Ammon's horn (tissue), 1 donor: ENCODE data around the gene RNF26.

Source experiments
- DNase-seq: peaks from one replicate; pipeline ENCODE4 v3.0.0-alpha.2; 2016; ENCODE audit warnings: low spot score

The RNF26 gene

GRCh38 chr11:119336744-119337469, 2.6 kb downstream of the RNF26 start:
- DNase-seq: no peak

- DNase-seq: no peak
Observed at GRCh38 chr11:119337581-119338317, 3.4 kb downstream of the RNF26 start.

- peak; percentile 85 for DNase-seq
Observed at GRCh38 chr11:119338318-119338890, 4.1 kb downstream of the RNF26 start.

DNA sequence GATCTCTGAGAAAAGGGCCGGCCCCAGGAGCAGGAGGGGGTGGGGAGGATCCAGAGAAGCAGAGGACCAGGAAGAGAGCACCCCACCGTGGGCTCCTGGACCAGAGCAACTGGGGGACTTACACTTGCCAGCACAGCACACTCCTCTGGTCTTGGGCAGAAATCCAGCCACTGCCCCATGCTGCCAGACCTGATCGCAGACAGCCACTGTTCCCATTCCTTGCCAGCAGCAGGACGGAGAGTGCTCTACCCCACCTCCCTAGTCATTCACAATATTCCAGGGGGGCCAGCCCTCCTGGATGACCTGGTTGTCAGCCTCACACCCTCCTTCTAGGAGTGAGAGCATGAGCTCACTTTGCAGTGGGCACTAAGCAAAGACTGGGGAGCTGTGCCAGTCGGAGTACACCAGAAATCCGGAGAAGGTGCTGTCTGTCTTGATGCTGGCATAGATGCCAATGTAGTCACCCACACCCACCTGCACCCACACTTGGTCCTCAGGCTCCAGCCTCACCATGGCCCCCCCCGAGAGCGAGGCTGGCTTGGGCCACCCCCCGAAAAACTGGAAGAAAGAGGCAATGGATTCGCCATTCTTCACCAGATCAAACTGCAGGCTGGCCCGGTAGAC, 4.8 kb downstream of the RNF26 start:
- no peak for DNase-seq

- peak; percentile 79 for DNase-seq
Observed at GRCh38 chr11:119339589-119340334, 5.4 kb downstream of the RNF26 start.

DNA sequence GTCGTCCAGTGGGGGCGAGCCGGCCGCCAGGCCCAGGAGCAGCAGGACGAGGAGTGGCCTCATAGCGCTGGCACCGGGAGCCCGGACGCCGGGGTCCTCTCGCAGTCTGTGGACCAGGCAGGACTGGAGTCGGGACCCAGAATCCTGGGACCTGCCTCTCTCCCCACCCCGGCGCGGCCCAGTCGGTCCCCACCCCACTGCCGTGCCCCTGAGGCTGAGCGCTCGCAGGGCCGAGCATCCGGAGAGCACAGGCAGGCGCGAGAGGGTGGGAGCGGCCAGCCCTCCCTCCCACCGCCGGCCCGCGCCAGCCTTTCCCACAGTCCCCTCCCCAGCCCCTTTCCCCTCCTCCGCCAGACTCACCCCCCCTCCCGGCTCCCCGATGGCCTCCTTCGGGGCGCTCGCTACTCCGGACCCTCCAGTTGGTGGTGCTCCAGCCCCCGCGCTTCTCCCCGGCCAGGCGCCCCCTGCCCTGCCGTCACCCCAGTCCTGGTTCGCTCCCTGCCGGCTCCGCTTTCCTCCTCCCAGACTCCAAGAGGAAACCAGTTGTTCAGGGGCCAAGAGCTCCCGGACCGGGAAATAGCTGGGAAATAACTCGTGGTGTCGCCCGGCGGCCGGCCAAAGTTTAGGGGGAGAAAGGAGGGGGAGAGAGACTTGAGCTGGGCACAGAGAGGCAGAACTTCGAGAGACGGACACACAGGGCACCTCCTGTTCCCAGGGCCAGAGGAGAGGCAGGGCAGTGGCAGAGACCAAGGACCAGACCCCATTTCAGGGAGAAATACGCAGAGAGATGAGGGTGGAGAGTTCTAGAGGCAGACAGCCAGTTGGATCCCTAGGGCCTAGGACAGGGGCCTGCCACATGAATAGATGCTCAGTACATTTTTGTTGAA, 6.3 kb downstream of the RNF26 start, which contains the start of gene C1QTNF5:
TSS of gene C1QTNF5 (minus strand) at position 549 of the 887 bp plus-strand sequence. CDS start at position 63, 486 bp downstream.
- DNase-seq: no peak

DNA sequence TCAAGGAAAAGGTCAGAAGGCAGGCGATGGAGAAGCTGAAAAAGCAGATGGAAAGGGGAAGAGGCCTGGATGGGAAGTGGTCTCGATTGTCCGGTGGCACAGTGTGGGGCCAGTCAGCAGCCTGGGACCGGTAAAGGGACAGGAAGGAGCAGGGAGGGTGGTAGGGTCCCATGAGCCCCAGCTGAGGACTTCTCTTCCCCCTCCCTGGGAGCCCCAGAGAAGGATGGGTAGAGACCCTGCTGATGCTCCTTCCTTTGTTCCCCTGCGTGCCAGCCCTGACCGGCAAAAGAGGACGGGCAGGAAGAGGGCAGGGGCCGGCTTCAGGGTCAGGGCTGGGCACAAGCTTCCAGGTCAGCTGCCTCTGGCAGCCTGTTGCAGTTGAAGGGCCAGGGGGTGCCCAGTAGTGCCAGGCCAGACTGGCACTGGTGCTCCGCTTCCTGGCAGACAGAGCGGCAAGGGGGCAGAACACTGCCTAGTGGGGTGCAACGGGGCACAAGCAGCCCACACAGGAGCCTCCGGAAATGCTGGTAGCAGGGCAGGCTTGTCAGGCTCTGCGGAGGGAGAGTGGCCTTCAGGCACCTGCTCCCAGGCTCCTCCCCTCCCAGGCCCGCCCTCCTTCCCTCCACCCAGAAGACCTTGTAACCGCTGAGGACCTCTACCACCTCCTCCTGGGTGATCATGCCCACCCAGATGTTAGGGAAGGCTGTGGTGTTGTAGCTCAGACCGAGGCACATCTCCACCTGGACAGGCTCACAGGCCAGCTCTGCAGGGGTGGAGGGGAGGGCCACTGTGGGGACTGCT, 7.1 kb downstream of the RNF26 start:
- no peak for DNase-seq

GRCh38 chr11:119342023-119342300, 7.6 kb downstream of the RNF26 start:
- DNase-seq: no peak

GRCh38 chr11:119342362-119343130, 8.2 kb downstream of the RNF26 start:
- DNase-seq: no peak

GRCh38 chr11:119343726-119344125, 9.4 kb downstream of the RNF26 start:
- no peak for DNase-seq

DNA sequence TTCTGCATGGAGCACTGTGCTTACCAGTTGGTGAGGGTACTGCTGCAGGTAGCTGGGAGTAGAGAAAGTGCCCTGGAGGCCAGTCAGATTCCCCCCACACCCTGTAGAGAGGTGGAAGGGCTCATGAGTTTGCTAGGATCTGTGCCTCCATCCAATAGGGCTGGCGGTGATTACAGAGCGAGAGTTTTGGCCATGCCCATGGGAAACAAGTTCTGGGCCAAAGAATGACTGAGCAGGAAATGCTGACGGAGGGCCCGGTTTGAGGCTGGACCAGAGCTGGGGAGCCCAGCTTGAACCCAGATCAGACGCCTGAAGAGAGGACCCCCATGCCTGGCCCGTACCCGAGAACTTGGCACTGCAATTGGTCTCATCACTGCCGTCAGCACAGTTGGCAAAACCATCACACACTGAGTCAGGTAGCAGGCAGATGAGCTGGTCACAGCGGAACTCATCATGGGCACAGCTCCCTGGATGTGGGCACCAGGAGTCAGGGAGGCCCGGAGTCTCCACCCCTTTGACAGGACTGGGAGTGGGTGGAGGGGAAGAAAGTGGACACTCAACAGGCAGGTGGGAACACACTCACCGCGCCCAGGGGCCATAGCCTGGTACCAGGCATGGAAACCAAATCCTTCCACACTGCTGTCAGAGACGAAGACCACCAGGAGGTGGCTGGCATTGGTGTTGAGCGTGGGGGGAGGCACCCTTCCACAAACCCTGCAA, 10.1 kb downstream of the RNF26 start:
- DNase-seq: no peak

DNA sequence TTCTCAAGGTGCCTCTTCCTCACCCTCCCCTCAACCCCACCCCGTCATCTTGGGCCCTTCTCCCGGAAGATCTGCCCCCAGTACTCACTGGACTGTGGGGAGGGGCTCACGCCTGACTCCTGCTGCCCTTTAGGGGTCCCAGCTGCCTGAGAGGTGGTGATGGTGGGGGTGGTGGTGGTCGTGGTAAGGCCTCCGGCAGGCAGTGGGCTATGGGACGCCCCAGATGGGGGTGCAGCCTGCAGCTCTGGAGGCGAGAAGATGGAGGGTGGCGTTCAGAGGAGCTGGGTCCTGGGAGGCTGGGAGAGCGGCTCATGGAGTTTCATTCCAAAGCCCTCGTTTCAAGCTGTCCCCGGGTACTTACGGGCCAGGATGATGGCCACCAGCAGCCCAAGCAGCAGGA, 11.4 kb downstream of the RNF26 start:
- DNase-seq: no peak

GRCh38 chr11:119346605-119347004, 12.3 kb downstream of the RNF26 start, which contains the start of gene MFRP:
Gene MFRP, minus strand, starts transcription at chr11:119346705. Its CDS starts 192 bp downstream, at chr11:119346513.
- DNase-seq: no peak

- no peak for DNase-seq
Observed at GRCh38 chr11:119347242-119347641, 12.9 kb downstream of the RNF26 start.

GRCh38 chr11:119347940-119348605, 13.7 kb downstream of the RNF26 start:
- DNase-seq: no peak

GRCh38 chr11:119350302-119350701, 16.0 kb downstream of the RNF26 start:
- no peak for DNase-seq

- DNase-seq: no peak
Observed at GRCh38 chr11:119351232-119351631, 16.9 kb downstream of the RNF26 start.

DNA sequence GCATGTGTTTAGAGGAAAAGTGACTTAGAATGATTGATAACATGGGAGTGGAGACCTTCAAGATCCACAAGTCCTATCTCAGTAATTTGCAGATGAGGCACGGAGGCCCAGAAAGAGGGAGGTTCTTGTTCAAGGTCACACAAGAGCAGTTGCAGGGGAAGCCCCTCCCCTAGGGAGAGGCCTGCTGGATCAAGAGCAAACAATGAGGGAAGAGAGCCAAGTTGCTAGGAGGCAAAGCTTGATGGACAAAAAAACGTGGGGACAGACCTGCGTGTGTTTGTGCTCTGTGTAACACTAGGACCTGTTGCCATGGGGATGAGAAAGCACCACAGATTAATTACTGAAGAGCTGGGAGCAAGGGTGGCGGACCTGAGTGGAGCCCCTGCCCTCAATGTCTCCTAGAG, 18.5 kb downstream of the RNF26 start:
- DNase-seq: no peak
